Activated CD4-positive, alpha-beta T cell treated with anti-CD3 and anti-CD28 coated beads for 48 hours (primary cell): ENCODE measurements around the gene PGLYRP1.
A peak's percentile ranks its signal among the peaks of the same experiment; 100 is the strongest.

Experiments
- DNase-seq: peaks from one replicate; pipeline ENCODE4 v3.0.0-alpha.2; 2020

Gene PGLYRP1, protein sequence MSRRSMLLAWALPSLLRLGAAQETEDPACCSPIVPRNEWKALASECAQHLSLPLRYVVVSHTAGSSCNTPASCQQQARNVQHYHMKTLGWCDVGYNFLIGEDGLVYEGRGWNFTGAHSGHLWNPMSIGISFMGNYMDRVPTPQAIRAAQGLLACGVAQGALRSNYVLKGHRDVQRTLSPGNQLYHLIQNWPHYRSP

DNA sequence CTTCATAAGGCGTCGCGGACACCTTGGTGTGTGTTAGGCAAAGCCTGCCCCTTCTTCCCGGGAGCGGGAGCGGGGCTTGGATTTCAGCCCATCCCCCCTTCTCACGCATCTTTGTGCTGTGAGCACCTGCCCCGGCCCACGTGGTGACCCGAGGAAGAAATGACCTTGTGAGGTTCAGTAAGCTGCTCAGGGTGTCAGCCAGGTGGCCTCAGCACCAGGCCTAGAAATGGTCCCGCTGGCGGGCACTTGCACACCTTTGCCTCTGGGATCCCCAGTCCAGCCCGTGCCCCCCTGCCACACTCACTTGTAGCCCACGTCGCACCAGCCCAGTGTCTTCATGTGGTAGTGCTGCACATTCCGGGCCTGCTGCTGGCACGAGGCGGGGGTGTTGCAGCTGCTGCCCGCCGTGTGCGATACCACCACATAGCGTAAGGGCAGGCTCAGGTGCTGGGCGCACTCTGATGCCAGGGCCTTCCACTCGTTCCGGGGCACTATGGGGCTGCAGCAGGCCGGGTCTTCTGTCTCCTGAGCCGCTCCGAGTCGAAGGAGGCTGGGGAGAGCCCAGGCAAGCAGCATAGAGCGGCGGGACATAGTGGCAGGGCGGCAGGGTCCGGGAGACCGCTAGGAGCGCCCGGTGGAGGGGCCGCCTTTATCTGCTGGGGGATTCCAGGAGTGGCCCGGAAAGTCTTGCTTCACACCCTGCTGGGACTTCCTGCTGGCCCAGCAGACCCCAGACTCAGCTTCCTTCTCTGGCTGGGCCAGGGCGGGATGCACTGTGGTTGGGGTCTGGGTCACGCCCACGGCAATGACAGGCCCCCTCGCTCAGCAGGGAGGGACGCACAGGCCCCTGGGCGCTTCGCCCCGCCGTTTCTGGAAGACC lies at the start of gene PGLYRP1:
Gene PGLYRP1, minus strand, starts transcription at position 623 of the 880 bp plus-strand sequence. Its CDS starts 32 bp downstream, at position 591.
- no peak for DNase-seq

DNA sequence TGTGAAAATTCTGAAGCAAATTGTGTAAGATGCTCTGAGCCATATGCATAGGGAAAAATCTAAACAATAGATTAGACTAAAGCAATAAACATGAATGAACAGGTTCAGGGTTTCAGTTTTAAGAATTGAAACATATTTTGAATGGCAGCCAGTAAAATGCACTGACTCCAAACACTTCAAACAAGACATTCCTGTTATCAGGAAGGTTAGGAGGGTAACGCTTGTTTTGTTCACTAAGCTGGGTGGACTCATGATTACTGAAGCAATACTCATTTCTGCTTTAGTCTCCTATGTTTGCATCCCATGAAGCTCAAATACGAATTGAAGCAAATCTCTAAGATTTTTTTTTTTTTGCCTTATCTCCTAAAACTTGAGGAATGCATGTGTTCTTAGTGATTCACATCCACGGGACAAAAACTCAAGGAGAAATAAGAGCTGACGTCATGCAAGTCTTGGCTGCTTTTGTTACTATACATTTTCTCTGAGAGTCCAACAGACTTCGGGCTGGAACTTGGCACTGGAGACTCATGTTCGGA lies 47.0 kb upstream of the PGLYRP1 start:
- no peak for DNase-seq

DNA sequence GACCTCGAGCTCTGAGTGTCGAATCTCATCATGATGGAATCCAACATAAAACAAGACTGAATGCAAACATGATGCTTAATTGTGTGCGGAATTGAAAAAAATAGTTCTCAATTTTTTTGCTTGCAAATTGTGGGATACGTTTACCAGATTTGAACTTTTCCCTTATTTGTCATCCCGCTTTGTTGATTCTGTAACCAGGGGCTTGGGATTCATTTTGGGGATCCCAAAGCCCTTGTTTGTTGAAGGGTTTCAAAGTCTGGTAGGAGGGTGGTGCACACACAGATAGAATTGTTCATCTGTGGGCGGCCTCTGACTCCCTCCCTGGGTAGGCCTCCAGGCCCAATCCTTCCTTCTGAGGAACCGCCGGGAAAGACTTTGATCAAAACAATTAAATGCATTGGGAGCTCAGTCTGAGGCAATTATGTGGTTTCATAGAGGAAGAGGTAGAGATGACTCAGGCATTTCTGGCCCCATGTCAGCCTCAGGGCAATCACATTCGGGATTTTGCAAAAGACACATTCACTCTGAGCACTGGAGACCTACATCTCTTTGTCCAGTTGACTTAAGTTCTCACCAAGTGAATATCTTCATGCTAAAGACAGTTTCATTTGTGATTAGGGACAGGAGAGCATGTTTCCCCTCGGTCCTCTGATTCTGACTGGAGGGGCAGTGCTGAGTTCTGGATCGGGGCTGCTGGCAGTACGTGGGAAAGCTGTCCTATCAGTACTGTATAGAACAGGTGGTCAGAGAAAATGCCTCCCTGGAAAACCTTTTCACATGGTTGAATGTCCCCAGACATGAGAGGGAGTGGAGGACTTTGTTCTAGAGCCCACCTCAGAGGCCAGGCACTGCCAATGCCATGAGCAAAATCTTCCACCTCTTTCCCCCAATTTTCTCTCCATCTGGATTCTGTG lies 45.7 kb upstream of the PGLYRP1 start:
- DNase-seq: no peak

DNA sequence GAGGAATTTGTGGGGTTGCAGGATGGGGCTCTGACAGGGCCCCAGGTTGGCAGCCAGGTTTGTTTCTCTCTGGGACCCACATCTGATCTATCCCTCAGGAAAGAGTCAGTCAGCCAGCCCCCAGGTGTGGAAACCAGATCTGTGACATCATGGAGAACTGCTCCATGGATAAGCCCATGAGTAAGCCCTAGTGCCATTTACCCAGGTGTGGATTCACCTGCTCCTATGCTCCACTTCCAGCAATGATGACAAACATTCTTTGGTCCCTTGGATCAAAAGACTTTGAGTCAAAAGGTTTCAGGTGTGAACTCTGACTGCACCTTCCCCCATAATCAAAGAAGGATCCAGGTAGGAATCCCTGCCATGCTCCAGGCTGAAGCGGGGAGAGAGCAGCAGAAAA lies 44.8 kb upstream of the PGLYRP1 start:
- no peak for DNase-seq

DNA sequence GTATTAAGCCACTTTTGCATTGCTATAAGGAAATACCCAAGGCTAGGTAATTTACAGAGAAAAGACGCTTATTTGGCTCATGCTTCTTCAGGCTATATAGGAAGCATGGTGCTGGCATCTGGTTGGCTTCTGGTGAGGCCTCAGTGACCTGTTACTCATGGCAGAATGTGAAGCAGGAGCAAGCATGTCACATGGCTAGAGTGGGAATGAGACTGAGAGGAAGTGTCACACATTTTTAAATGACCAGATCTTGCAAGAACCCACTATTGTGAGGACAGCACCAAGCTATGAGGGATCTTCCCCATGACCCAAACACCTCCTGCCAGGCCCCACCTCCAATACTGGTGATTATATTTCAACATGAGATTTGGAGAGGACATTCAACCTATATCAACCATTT lies 43.6 kb upstream of the PGLYRP1 start:
- no peak for DNase-seq

DNA sequence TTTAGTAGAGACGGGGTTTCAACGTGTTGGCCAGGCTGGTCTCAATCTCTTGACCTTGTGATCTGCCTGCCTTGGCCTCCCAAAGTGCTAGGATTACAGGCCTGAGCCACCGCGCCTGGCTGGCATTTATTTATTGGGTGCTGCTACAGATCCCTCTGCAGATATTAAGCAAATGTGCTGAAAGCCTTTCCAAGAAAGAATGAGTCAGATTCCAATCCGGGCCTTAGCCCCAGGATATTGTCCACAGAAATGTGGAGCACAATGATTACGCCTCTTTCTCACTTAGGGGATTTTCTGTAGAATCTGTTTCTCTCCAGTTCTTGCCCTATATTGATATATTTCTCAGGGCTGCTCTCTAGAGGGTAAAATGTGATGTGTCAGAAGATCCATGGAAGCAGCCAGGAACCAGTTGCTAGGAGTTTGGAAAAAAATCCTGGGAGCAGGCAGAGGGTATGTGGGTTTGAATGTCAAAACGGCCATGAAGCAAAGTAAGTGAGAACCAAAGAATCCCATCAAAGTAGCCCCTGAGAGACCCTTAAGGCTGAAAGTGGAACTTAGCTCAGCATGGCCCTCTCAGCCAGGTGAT lies 42.7 kb upstream of the PGLYRP1 start:
- no peak for DNase-seq

DNA sequence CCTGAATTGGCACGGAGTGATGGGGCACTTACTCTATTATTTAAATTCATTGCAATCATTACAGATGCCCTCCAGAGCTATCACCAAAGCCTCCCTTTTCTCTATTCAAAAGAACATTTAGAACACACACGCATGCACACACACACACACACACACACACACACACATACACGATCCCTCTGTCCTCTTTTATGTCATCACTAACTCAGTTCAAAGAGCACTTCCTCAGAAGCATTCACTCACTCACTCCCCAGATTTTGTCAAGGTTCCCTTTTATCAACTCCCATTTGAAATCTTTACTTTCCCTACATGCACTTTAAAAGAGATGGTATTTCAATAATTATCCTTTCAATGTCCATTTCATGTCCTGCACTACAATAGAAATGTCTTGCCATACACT lies 40.3 kb upstream of the PGLYRP1 start:
- no peak for DNase-seq

DNA sequence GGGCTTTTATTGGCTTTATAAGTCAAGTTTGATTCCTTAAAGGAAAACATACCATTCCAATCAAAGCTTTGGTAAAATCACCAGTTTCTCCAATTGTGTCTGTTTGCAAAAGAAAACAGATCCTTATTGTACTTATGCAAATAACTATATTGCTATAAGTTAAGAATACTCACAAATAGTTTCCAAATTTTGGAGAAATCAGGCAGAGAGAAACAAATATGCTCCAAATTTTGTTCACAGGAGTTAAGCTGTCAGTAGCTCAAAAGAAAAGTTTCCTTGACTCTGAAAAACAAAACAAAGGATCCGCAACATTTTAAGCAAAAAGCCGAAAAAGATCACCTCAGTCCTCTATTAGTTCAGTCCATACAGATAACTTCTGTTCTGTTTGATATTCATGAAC lies 37.2 kb upstream of the PGLYRP1 start:
- DNase-seq: no peak

DNA sequence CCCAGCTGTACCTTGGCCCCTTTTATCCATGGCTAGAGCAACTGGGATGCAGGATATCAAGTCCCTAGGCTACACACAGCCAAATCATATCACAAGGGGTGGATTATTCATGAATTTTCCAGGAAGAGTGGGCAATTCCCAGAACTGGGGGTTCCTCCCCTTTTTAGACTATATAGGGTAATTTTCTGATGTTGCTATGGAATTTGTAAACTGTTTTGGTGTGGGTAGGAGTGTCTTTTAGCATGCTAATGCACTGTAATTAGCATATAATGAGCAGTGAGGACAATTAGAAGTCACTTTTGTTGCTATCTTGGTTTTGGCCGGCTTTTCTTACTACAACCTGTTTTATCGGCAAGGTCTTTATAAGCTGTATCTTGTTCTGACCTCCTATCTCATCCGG lies 35.9 kb upstream of the PGLYRP1 start:
- no peak for DNase-seq

DNA sequence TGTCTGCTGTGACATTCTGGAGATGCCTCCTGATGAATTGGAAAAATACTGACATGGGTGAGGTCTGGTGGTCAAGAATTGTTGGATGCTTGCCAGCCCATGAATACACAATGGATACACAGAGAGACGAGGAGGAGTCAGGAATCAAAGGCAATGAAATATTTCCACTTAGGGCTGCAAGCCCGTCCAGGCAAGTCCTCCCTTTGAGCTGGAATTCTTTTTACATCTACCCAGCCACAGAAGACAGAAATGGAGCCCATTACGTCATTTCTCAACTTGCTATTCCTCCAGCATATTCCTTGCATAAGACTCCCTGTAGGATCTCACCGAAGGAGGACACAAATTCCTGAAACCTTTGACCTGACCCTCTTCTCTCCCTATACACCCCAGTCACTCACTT lies 33.7 kb upstream of the PGLYRP1 start:
- no peak for DNase-seq

DNA sequence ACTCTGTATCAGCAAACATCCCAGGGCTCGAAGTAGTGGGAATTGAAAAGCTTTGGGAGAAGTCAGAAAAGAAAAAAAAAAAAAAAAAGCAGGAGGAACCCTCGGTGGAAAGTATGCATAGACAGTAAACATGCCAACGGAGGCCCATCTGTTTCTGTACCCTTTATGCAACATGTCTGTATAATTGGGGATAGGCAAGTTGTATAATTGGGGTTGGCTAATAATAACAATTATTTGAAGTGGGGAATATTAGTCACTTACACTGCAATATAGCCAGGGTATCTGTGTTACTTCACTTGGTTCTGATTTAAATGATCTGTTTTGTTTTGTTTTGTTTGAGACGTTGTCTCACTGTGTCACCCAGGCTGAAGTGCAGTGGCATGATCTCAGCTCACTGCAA lies 30.0 kb upstream of the PGLYRP1 start:
- DNase-seq: no peak

DNA sequence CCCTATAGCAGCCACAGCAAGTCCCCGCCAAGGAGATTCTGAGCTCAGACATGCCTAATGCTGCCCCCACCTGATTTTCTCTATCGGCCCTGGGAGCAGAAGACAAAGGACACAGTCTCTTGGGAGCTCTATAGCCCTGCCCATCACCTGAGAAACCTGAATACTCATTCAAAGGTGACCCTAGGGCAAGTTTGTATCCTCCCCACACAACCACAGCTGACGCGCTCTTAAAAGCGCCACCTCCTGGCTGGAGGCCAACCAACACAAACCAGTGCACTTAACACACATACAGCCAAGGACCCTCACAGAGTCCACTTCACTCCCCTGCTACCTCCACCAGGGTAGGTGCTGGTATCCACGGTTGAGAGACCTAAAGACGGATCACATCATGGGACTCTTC lies 26.7 kb upstream of the PGLYRP1 start:
- peak; percentile 36 for DNase-seq

DNA sequence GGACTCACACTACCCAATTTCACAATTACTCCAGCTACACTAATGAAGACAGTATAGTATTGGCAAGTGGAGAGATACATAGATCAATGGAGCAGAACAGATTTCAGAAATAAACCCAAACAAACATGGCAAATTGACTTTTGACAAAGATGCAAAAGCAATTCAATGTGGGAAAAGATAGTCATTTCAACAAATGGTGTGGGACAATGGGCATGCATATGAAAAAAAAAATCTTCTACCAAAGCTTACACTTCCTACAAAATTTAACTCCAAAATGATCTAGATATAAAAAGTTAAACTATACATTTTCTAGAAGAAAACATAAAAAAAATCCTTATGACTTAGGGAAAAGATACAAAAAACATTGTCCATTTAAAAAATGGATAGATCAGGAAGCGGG lies 20.7 kb upstream of the PGLYRP1 start:
- no peak for DNase-seq

DNA sequence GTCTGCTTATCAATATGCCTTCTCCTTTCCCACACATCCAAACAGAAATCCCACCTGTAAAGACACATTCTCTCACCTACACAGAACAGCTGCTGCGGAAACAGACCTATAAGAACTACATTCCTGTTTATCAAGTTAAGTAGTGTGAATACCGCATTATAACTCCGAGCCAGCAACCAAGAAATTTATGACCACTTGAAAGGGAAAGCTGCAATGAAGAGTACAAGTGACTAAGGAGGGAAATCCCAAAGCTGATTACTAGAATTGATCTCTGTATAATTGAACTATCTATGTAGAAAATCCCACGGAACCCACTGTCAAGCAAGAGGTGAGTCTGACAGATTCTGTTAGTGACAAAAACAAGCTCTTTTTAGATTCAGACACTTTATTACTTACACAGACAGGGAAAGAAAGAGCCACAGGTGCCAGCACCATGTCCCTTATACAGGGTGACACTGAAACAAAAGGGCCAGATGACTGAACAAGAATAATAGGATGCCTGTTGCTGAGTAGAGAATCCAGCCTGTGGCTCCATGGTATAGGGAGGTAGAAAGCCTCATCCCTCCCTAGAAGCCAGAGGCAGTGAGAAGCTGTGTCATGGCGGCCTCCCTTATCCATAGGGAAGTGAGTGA lies 19.5 kb upstream of the PGLYRP1 start:
- no peak for DNase-seq

DNA sequence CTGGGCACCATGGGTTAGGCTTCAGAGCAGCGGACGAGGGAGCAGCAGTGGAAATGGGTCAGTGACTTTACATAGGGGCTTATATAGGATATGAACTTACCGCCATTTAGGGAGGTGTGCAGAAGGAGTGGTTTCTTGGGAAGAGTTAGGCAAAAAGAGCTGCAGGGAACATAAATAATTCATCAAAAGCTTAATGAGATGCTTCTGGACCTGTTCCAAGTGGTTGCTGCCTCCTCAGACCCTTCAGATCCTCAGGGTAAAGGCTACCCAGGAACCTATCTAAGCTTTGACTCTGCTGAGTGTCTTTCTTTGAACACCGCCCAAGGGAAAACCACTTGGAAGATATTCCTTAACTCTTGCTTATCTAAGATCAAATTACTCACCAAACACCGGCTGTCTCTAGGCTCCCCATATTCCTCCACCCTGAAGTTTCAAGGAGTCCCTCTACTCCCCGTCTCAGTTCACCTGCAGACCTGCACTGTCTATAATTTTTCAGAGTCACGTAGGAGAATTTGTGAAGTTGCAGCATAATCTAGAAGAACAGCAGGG lies 18.2 kb upstream of the PGLYRP1 start, which contains the start of gene IGFL4:
Gene IGFL4, minus strand, starts transcription at position 51 of the 549 bp plus-strand sequence. Its CDS starts 40 bp downstream, at position 11.
- no peak for DNase-seq

DNA sequence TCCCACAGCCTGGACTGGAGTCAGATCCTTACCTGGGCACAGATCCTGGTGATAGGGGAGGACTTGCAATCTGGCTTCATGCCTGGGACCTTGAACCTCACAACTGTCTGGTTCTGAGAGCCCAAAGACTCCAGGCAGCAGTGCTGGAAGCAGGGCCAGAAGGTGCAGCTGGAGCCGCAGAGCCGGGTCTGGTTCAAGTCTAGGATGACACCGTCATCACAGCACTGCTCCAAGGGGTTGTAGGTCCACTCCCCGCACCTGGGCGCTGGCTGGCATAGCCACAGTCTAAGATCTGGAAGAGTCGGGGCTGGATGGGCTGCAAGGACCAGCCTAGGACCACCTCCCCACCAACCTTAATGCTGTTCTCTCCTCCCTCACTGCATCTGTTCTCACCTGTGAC lies 17.3 kb upstream of the PGLYRP1 start:
- no peak for DNase-seq

DNA sequence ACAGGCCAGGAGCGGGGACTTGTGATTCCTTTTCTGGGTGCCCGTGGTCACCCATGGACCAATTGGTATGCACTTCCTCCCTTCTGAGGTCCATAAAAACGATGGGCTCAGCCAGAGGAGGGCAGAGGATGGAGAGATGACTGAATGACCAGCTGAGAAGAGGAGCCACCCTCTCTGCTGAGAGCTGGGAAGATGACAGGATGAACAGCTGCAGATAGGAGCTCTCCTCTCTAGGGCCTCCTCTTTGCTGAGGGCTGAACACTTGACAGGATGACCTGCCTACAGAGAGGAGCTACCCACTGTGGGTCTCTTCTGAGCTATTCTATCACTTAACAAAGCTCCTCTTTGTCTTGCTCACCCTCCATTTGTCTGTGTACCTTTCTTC lies 13.9 kb upstream of the PGLYRP1 start:
- no peak for DNase-seq

DNA sequence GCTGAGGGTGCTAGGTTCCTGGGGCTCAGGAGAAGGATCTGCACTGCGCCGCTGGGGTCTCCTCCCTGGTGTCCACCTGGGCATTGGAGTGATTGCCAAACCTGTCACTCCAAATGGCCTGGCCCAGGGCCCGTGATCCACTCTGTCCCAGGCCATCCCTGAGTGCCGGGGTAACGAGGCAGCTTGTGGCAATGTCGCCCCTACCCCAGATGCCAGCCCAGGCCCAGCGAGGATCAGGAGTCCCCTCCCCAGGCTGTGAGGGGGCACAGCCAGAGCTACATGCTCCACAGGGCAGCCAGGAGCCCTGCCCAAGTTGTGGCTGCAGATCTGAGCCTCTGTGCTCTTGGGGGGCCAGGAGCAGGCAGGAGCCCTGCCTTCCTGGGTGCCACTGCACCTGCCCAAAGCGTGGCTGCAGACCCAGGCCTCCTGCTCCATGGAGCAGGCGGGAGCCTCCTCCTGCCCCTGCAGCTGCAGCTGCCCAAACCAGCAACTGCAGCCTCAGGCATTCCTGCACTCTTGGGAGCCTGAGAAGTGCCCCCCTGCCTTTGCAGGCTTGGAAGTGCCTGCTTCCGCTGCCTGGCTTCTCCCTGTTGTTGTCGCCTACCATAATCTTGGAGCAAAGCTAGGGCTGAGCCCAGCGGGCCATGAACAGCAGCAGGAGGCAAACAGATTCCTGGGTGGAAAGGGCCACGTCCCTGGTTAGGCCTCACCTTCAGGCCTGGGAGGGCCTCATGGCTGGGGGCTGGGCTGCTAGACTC lies 13.3 kb upstream of the PGLYRP1 start:
- DNase-seq: no peak

DNA sequence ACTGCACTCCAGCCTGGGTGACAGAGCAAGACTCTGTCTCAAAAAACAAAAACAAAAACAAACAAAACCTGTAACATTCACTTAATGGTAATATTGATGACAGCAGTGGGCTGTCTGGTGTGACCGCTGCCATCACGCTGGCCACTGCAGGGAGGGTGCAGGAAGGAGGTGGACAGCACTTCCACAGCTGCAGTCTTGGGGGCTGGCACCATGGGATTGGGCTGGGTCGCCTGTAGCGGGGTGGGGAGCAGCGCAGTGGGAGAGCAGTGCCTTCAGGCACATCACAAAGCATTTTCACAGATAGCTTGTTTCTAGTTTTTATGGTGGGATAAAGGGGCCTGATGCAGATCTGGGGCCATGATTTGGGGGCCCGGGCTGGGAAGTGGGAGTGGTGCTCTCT lies 12.7 kb upstream of the PGLYRP1 start:
- DNase-seq: no peak

DNA sequence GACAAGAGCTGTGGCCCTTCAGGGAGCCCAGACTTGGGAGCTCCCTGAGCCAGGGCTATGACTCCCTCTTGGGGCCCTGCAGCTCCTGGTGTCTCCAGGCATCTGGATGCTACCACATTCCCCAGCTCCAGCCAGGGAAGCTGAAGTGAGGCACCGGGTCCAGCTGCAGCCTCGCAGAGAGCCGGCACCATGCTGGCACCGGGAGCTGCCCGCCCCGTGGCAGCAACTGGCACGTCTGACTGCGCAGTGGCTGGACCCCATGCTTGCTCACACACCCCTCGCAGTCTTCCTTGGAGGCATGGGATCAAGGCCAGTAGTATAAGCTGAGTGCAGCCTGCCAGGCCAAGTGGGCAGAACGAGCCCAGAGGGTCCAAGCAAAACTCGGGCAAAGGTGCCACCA lies 10.5 kb upstream of the PGLYRP1 start:
- DNase-seq: no peak

DNA sequence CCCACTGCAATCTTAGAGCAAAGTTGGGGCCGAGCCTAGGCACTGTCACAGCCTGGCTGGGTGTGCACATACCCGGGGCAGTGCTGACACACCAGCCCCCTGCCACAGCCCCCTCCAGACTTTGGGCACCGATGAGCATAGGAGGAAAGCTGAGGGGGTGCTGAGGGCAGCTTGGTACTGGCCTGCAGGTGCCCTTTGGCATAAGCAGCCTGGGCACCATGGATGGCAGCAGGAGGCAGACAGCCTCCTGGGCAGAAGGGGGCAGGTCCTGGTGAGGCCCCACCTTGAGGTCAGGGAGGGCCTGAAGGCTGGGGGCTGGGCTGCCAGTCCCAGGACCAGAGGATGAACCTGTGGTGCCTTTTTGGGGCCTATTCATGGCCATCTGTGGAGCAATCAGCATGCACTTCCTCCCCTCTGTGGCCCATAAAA lies 9.8 kb upstream of the PGLYRP1 start:
- no peak for DNase-seq
